ENCODE measurements around the gene TRDMT1.

GRCh38 chr10:17185873-17186272 is 15.6 kb downstream of the TRDMT1 start:
- TF ChIP-seq CTCF (conservative IDR thresholded peaks at IDR 0.05 in 1 of 2, IDR thresholded peaks at IDR 0.05 in 1 of 2; ENCODE audit: low read depth in 1 of 2, low read length in 2 of 2) (no peak), EZH2 (IDR thresholded peaks at IDR 0.05; ENCODE audit: low read length, missing control alignments) (no peak)
